ENCODE results near the gene RASGEF1C.

RASGEF1C gene

GRCh38 chr5:180157866-180158265 lies 51.1 kb downstream of the RASGEF1C start:
- DNase-seq = no peak

GRCh38 chr5:180156141-180156540 lies 52.9 kb downstream of the RASGEF1C start:
- no peak for DNase-seq

GRCh38 chr5:180155365-180155926 lies 53.6 kb downstream of the RASGEF1C start:
- DNase-seq = no peak

- no peak for DNase-seq
Observed at GRCh38 chr5:180154821-180155364, 54.1 kb downstream of the RASGEF1C start.

GRCh38 chr5:180153991-180154390 lies 55.0 kb downstream of the RASGEF1C start:
- no peak for DNase-seq

GRCh38 chr5:180153099-180153498 lies 55.9 kb downstream of the RASGEF1C start:
- DNase-seq = no peak

- DNase-seq = no peak
Observed at GRCh38 chr5:180143656-180144364, 65.2 kb downstream of the RASGEF1C start.

GRCh38 chr5:180142824-180143610 lies 66.0 kb downstream of the RASGEF1C start:
- DNase-seq = no peak

GRCh38 chr5:180142021-180142765 lies 66.8 kb downstream of the RASGEF1C start:
- DNase-seq = no peak

GRCh38 chr5:180141068-180141660 lies 67.8 kb downstream of the RASGEF1C start:
- DNase-seq = no peak

- no peak for DNase-seq
Observed at GRCh38 chr5:180140571-180140970, 68.4 kb downstream of the RASGEF1C start.

- no peak for DNase-seq
Observed at GRCh38 chr5:180140079-180140554, 68.9 kb downstream of the RASGEF1C start.

- DNase-seq = no peak
Observed at GRCh38 chr5:180139731-180140055, 69.3 kb downstream of the RASGEF1C start.

GRCh38 chr5:180138976-180139730 lies 69.9 kb downstream of the RASGEF1C start:
- no peak for DNase-seq

GRCh38 chr5:180138214-180138975 lies 70.6 kb downstream of the RASGEF1C start:
- DNase-seq = no peak

- DNase-seq = no peak
Observed at GRCh38 chr5:180137401-180138213, 71.4 kb downstream of the RASGEF1C start.

- DNase-seq = no peak
Observed at GRCh38 chr5:180136630-180137381, 72.2 kb downstream of the RASGEF1C start.

- DNase-seq = no peak
Observed at GRCh38 chr5:180135967-180136629, 72.9 kb downstream of the RASGEF1C start.

All from fibroblast of skin of right biceps (primary cell).